ENCODE data around the gene PUS10. TPM values are rescaled to one million over a fixed set of nuclear protein-coding genes. Genes with fewer than 3 reads are reported as not detected.

Gene PUS10
- total and polyA plus RNA-seq, 2 experiments from 2014 or later = 6.7 to 7.1 TPM

DNA sequence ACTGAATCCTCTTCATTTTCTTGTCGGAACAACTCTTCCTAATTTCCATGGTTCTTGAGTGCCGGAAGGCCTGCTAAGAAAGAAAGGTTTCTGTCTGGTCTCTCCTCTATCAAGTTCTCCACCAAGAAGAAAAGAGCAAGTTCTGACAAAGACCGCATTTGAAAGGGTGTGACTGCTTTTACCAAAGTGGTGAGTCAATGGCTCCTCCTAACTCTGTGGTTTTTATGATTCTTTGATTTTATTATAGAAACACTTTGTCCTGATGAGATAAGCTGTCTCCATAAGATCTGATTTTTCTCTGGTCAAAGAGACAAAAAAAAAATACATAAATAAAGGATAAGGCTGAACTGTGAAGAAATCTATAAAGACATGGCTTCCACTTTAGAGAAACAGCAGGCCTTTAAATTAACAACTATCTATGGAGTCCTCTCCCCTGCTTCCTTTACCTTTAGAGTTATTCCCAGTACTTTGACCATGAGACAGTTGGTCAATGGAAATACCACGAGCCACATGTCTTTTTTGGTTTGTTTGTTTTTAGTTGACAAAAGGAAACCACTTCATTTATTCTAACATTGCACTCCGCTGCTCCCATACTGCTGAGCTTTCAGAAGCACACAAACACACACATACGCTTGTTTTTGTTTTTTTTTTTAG is 69.0 kb downstream of the PUS10 start:
- H3K36me3 ChIP-seq (ENCODE audit: low read depth) = peaks cover 7% of the 10 kb centered on the region; the same call in 1 of the 2 replicates
- no peak overlapping the region for H3K4me3 ChIP-seq
- no peak overlapping the region for H2AFZ ChIP-seq
- 82 to 85% methylated on average over 6 of the region's 6 CpGs for WGBS, 2 experiments (ENCODE audit: low coverage in 1 of 2, low lambda C conversion rate in 2 of 2, missing lambda C conversion rate in 2 of 2)
- H3K9me3 ChIP-seq (ENCODE audit: low read depth) = no peaks in the 10 kb centered on the region
- peaks cover 5% of the 10 kb centered on the region; the same call in 1 of the 2 replicates for H3K4me1 ChIP-seq (ENCODE audit: insufficient read depth)
- H3K4me2 ChIP-seq (ENCODE audit: unreplicated experiment) = no peak overlapping the region
- no peaks in the 10 kb centered on the region for H3K9me2 ChIP-seq (ENCODE audit: insufficient read depth)
- no peaks in the 10 kb centered on the region for H3K79me2 ChIP-seq (ENCODE audit: insufficient read depth)
- peak; percentile 48 for DNase-seq
- H3K9ac ChIP-seq = no peak overlapping the region
- no peak overlapping the region for H3K27ac ChIP-seq
- TF ChIP-seq EZH2phosphoT487 (IDR thresholded peaks at IDR 0.05; ENCODE audit: insufficient read depth, low read depth) (no peak), EZH2 (IDR thresholded peaks at IDR 0.05; ENCODE audit: insufficient read depth, poor library complexity, severe bottlenecking) (no peak)
- in situ Hi-C loops (cut with MboI) = no loop called here
- H4K20me1 ChIP-seq (ENCODE audit: insufficient read depth) = no peaks in the 10 kb centered on the region
- H3K27me3 ChIP-seq (replicated peaks; ENCODE audit: insufficient read depth) = no peaks in the 10 kb centered on the region
- no peaks in the 10 kb centered on the region for H3F3A ChIP-seq (ENCODE audit: insufficient read depth)

DNA sequence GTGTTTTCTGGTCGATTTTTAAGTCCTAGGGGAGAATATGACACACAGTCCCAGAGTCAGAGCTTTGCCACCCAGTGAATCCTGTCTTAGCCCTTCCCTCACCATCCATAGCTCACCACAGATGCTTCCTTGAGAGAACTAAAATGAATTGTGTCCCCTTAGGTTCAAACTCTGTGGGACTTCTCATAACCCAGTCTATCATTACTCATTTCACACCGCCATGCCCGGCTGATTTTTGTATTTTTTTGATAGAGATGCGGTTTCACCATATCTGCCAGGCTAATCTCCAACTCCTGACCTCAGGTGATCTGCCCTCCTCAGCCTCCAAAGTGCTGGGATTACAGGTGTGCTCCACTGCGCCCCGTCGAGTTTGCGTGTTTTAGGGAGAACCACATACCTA is 69.9 kb downstream of the PUS10 start:
- Histone ChIP-seq H3K4me1 (ENCODE audit: insufficient read depth) (peaks cover 5% of the 10 kb centered on the region; the same call in 1 of the 2 replicates), H3K27ac (no peak overlapping the region), H4K20me1 (ENCODE audit: insufficient read depth) (no peaks in the 10 kb centered on the region), H3K36me3 (ENCODE audit: low read depth) (no peaks in the 10 kb centered on the region; the same call in 1 of the 2 replicates), H3K4me2 (ENCODE audit: unreplicated experiment) (no peak overlapping the region), H3K9me2 (ENCODE audit: insufficient read depth) (no peaks in the 10 kb centered on the region), H3K79me2 (ENCODE audit: insufficient read depth) (no peaks in the 10 kb centered on the region), H2AFZ (no peak overlapping the region), H3F3A (ENCODE audit: insufficient read depth) (no peaks in the 10 kb centered on the region), H3K27me3 (replicated peaks; ENCODE audit: insufficient read depth) (no peaks in the 10 kb centered on the region), H3K9ac (no peak overlapping the region), H3K9me3 (ENCODE audit: low read depth) (no peaks in the 10 kb centered on the region), H3K4me3 (no peak overlapping the region)
- WGBS, 2 experiments (ENCODE audit: low coverage in 1 of 2, low lambda C conversion rate in 2 of 2, missing lambda C conversion rate in 2 of 2) = 93 to 96% methylated on average over 8 of the region's 8 CpGs
- no peak for DNase-seq
- no peak for TF ChIP-seq EZH2 (IDR thresholded peaks at IDR 0.05; ENCODE audit: insufficient read depth, poor library complexity, severe bottlenecking)
- no peak for TF ChIP-seq EZH2phosphoT487 (IDR thresholded peaks at IDR 0.05; ENCODE audit: insufficient read depth, low read depth)
- in situ Hi-C loops (cut with MboI) = no loop called here

- in situ Hi-C loops (cut with MboI) = no loop called here
- WGBS, 2 experiments (ENCODE audit: low coverage in 1 of 2, low lambda C conversion rate in 2 of 2, missing lambda C conversion rate in 2 of 2) = 96 to 99% methylated on average over 4 of the region's 4 CpGs
- no peak overlapping the region for H3K4me2 ChIP-seq (ENCODE audit: unreplicated experiment)
- H3K79me2 ChIP-seq (ENCODE audit: insufficient read depth) = no peaks in the 10 kb centered on the region
- no peaks in the 10 kb centered on the region for H3K27me3 ChIP-seq (replicated peaks; ENCODE audit: insufficient read depth)
- DNase-seq = no peak
- no peaks in the 10 kb centered on the region for H4K20me1 ChIP-seq (ENCODE audit: insufficient read depth)
- H3K9me2 ChIP-seq (ENCODE audit: insufficient read depth) = no peaks in the 10 kb centered on the region
- no peaks in the 10 kb centered on the region; the same call in 1 of the 2 replicates for H3K36me3 ChIP-seq (ENCODE audit: low read depth)
- TF ChIP-seq EZH2phosphoT487 (IDR thresholded peaks at IDR 0.05; ENCODE audit: insufficient read depth, low read depth) = no peak
- no peak for TF ChIP-seq EZH2 (IDR thresholded peaks at IDR 0.05; ENCODE audit: insufficient read depth, poor library complexity, severe bottlenecking)
- H3K4me1 ChIP-seq (ENCODE audit: insufficient read depth) = peaks cover 5% of the 10 kb centered on the region; the same call in 1 of the 2 replicates
- no peak overlapping the region for H3K27ac ChIP-seq
- no peaks in the 10 kb centered on the region for H3F3A ChIP-seq (ENCODE audit: insufficient read depth)
- H3K9me3 ChIP-seq (ENCODE audit: low read depth) = no peaks in the 10 kb centered on the region
- H3K4me3 ChIP-seq = no peak overlapping the region
- H2AFZ ChIP-seq = no peak overlapping the region
- H3K9ac ChIP-seq = no peak overlapping the region
These were observed 71.0 kb downstream of the PUS10 start for GRCh38 chr2:60947056-60947455.

DNA sequence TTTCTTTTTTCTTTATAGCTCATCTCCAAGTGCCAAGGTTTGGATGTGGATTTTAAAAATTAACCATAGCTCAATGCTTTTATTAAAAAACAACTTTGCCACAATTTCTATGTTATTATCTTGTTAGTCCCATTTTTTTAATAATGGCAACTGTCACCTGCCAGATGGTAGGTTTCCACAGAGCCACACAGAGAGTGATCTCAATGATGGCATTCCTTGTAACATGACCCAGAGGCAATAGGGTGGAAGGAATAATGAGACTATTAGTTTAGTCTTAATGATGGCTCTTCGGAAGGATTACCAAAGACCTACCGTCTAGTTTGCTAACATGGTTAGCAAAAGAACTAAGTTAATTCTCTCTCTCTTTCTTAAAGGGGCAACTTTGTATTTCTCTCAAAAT is 72.7 kb downstream of the PUS10 start:
- in situ Hi-C loops (cut with MboI) = no loop called here
- Histone ChIP-seq H3K9me3 (ENCODE audit: low read depth) (no peaks in the 10 kb centered on the region), H3K27ac (no peak overlapping the region), H3K4me1 (ENCODE audit: insufficient read depth) (peaks cover 5% of the 10 kb centered on the region; the same call in 1 of the 2 replicates), H3K79me2 (ENCODE audit: insufficient read depth) (no peaks in the 10 kb centered on the region), H3K4me3 (no peak overlapping the region), H3K36me3 (ENCODE audit: low read depth) (no peaks in the 10 kb centered on the region; the same call in 1 of the 2 replicates), H2AFZ (no peak overlapping the region), H3K27me3 (replicated peaks; ENCODE audit: insufficient read depth) (no peaks in the 10 kb centered on the region), H3K4me2 (ENCODE audit: unreplicated experiment) (no peak overlapping the region), H3K9me2 (ENCODE audit: insufficient read depth) (no peaks in the 10 kb centered on the region), H4K20me1 (ENCODE audit: insufficient read depth) (no peaks in the 10 kb centered on the region), H3F3A (ENCODE audit: insufficient read depth) (no peaks in the 10 kb centered on the region), H3K9ac (no peak overlapping the region)
- DNase-seq = no peak
- 68 to 70% methylated on average over 2 of the region's 2 CpGs for WGBS, 2 experiments (ENCODE audit: low coverage in 1 of 2, low lambda C conversion rate in 2 of 2, missing lambda C conversion rate in 2 of 2)
- TF ChIP-seq EZH2 (IDR thresholded peaks at IDR 0.05; ENCODE audit: insufficient read depth, poor library complexity, severe bottlenecking) (no peak), EZH2phosphoT487 (IDR thresholded peaks at IDR 0.05; ENCODE audit: insufficient read depth, low read depth) (no peak)
